Stimulated activated CD4-positive, alpha-beta T cell treated with anti-CD3 and anti-CD28 coated beads, Interleukin-12 subunit alpha, Interleukin-12 subunit beta, amount 100 ng/mL, for 4 hours (primary cell): Measurements from ENCODE around the gene FXYD5.

Experiments used
- DNase-seq: peaks from one replicate; pipeline ENCODE4 v3.0.0-alpha.2; 2020

The FXYD5 gene

GRCh38 chr19:35160629-35161433, 6.3 kb downstream of the FXYD5 start:
- DNase-seq, result no peak

DNA sequence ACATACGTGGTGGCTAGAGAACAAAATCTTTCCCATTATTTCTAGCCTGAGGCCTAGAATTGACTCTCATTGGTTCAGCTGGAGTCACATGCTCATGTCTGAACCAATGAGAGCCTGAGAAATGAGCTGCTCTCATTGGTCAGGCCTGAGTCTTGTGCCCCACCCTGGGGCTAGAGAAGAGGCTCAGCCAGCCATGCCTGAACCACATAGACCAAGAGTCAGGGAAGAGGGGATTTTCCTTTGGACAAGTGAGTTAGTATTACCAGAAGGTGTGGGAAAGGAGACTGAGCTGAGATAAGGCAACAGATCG, 6.9 kb downstream of the FXYD5 start:
- DNase-seq, result no peak

GRCh38 chr19:35162471-35163326, 8.2 kb downstream of the FXYD5 start:
- DNase-seq, result no peak

DNA sequence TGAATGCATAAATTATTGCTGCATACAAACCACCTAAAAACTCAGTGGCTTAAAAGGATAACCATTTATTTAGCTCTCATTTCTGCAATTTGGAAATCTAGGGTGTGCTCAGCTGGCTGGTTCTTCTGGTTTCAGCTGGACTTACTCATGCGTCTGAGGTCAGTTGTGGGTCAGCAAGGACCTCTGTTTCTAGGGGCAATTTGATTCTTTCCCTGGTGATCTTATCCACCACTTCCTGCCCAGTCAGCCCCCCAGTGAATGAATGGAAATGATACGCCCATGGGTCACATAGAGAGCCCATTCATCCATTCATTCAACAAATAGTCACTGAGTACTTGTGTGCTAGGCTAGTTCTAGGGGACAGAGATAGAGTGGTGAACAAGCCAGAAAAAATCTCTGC, 9.9 kb downstream of the FXYD5 start:
- DNase-seq, result no peak

- DNase-seq, result no peak
Measured at GRCh38 chr19:35165200-35166058, 10.9 kb downstream of the FXYD5 start.

DNA sequence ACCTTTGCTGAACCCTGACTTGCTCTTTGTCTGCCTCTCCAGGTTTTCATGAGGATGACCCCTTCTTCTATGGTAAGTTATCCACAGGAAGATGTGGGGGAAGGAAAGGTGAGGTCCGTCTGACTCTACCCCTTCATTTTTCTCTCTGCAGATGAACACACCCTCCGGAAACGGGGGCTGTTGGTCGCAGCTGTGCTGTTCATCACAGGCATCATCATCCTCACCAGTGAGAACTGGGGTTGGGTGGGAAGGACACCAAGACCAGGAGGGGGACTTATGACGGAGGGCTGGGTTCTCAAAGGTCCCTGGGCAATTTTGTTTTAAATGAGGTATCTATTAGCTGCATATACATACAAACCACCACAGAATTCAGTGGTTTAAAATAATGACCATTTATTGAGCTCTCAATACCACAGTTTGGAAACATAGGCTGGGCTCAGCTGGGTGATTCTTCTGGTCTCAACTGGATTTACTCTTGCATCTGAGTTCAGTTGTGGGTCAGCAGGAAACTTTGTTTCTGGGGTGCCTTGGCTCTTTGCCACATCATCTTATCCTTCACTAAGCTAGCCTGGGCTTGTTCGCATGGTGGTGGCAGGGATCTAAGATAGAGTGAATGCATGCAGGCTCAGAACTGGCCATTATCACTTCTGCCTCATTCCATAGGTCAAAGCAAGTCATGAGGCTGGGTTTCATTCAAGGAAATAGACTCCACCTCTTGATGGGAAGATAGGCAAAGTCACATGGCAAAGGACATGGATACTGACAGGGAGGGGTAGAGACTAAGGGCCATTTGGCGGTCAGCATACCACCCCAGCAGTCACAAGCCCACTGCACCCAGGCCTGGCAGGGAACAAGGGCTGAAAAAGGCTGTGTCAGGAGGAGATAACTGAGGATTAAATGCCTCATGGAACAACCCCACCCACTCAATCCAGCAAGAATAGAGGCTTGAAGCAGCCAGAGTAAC, 11.8 kb downstream of the FXYD5 start:
- no peak for DNase-seq

DNA sequence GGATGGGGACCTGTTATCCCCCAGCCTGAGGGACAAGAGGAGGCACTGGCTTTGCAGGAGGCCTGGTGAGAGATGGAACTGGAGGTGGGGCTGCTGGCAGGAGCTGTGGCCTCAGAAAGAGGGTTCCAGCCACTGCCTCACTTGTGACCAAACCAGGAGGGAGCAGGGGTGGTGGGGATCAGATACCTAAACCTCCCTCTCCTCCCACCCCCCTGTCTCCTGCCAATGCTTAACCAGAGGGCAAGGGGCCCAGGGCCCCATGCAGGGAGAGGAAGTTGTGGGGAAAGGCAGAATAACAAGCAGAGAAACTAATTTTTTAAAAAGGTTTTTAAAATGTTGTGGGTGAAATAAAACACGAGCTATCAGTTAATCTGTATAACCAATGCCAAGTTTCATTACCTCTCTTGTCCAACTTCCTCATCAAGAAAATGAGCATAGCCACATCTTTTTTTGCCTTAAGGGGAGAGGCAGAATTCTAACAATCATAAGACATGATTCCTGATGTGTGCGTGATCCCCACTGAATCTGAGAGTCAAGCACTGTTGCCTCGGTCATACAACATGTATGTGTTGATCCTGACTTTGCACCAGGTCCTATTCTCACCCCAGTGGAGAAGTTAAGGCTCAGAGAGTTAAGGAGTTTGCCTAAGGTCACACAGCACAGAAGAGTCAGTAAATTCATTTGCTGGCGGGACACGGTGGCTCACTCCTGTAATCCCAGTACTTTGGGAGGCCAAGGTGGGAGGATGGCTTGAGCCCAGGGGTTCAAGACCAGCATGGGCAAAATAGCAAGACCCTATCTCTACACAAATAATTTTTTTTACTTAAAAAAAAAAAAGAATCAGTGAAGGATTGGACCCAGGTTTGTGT, 12.9 kb downstream of the FXYD5 start:
- no peak for DNase-seq

- DNase-seq, result no peak
Measured at GRCh38 chr19:35168196-35168595, 13.7 kb downstream of the FXYD5 start.

- no peak for DNase-seq
Measured at GRCh38 chr19:35169221-35169995, 14.9 kb downstream of the FXYD5 start.

- DNase-seq, result no peak
Measured at GRCh38 chr19:35170359-35171061, 16.0 kb downstream of the FXYD5 start.

- no peak for DNase-seq
Measured at GRCh38 chr19:35171730-35172129, 17.2 kb downstream of the FXYD5 start.

DNA sequence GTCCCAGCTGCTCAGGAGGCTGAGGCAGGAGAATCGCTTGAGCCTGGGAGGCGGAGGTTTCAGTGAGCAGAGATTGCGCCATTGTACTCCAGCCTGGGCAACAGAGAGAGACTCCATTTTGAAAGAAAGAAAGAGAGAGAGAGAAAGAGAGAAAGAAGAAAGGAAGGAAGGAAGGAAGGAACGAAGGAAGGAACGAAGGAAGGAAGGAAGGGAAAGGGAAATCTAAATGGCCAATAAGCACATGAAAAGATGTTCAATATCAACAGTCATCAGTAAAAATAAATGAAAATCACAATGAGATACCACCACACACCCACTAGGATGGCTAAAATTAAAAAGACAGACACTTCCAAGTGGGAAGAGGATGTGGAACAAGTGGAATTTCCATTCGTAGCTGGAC, 19.7 kb downstream of the FXYD5 start:
- no peak for DNase-seq

DNA sequence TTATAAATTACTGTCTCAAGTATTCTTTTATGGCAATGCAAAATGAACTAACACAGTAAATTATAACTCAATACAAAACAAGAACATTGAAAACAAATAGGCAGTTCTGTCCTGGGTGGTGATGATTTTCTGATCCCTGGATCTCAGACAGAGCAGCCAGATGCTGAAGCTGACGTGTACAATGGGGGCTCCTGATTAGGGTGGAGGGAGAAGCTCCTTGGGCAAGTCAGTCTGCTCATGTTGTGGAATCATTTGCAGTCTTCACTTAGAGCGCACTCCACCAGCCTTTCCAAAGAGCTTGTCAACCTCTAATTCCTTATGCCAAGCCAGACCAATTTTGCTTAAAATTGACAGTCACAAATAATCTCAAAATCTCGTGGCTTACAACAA, 21.6 kb downstream of the FXYD5 start:
- DNase-seq, result no peak

DNA sequence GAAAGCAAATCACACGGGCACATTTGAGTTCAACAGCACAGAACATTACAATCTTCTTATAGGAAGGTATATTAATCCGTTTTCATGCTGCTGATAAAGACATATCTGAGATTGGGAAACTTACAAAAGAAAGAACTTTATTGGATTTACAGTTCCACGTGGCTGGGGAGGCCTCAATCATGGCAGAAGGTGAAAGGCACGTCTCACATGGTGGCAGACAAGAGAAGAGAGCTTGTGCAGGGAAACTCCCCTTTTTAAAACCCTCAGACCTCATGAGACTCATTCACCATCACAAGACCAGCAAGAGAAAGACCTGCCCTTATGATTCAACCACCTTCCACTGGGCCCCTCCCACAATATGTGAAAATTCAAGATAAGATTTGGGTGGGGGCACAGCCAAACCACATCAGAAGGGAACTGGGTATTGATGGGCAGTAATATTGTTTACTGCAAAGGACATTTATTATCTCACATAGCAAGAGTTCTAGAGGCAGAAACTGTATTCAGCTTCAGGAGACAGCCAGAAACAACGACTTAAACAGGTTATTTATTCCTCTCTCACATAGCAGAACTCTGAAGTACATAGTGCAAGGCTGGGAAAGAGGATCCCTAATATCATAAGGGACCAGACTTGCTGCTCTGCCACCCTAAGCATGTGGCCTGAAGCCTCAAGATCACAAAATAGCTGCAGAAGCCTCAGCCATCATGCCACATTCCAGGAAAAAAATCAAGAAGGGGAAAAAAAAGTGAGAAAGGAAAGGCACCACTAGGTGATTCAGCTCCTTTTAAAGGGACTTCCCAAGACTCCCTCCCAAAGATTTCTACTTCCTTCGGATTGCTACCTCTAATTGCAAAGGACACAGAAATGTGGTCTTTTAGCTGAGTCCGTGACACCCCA, 23.1 kb downstream of the FXYD5 start:
- DNase-seq, result no peak

- no peak for DNase-seq
Measured at GRCh38 chr19:35178701-35179100, 24.2 kb downstream of the FXYD5 start.

- DNase-seq, result no peak
Measured at GRCh38 chr19:35179830-35180229, 25.3 kb downstream of the FXYD5 start.

- DNase-seq, result no peak
Measured at GRCh38 chr19:35181387-35181786, 26.9 kb downstream of the FXYD5 start.

DNA sequence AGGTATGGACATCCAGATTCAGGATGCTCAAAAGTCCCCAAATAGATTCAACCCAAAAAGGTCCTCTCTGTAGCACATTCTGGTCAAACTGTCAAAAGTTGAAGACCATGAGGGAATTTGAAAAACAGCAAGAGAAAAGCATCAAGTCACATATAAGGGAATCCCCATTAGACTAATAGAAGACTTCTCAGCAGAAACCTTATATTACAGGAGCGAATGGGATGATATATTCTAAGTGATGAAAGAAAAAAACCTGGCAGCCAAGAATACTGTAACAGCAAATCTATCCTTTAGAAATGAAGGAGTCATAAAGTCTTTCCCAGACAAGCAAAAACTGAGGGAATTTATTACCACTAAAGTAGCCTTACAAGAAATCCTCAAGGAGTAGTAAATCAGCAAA, 29.7 kb downstream of the FXYD5 start:
- DNase-seq, result no peak

DNA sequence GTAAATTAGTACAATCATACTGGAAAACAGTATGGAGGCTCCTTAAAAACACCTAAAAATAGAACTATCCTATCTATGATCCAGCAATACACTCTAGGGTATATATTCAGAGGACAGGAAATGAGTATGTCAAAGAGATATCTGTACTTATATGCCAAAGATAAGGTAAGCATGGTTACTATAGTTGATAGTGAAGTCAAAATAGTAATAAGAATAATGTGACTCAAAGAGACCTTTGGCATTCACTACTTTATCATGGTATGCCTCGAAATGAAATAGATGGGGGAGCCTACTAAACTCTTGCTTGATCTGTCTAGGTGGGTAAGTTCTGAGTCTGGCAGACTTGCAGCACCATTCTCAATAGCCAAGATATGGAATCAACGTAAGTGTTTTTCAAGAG, 30.3 kb downstream of the FXYD5 start:
- no peak for DNase-seq
